NCI-H2107 (cell line): ENCODE results near the gene MARCHF11.

Experiments used
- DNase-seq: peaks from one replicate; lab custom pipeline; 2025; lab: John Stamatoyannopoulos, UW

Gene MARCHF11

DNA sequence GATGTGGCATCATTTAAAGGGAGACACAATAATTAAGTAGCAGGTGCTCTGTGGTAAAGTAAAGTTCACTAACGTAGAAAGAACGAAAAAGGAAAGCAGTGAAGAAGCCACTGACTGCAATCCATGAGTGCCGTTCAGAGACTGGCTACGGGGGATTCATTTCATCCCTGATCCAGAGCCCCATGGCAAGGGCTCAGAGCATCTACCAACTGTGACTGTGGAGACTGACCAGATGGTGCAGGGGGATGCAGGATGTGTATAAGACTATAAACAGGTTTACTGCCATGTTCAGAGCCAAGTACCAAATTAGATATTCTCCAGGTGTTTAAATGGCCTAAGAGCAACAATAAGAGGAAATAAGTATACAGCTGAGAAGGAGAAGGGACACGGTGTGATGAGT lies 47.7 kb downstream of the MARCHF11 start:
- no peak for DNase-seq

DNA sequence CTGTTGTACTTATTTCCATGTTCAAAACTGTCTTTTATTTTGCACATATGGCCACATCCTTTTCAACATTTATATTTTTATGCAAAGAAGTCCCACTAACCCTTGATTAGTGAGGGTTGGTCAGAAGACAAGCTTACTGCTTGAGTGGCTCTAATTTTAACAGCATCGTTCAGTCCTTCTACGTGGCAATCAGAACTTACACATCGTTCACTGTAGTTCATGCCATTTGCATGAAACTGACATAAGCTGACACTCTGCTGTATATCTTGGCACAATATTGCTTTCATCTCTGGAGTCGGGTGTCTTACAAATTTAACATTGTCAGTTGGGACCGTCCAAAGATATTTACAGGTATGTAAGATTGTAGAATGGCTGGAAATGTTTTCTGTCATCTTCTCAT lies 50.6 kb downstream of the MARCHF11 start:
- DNase-seq = no peak

DNA sequence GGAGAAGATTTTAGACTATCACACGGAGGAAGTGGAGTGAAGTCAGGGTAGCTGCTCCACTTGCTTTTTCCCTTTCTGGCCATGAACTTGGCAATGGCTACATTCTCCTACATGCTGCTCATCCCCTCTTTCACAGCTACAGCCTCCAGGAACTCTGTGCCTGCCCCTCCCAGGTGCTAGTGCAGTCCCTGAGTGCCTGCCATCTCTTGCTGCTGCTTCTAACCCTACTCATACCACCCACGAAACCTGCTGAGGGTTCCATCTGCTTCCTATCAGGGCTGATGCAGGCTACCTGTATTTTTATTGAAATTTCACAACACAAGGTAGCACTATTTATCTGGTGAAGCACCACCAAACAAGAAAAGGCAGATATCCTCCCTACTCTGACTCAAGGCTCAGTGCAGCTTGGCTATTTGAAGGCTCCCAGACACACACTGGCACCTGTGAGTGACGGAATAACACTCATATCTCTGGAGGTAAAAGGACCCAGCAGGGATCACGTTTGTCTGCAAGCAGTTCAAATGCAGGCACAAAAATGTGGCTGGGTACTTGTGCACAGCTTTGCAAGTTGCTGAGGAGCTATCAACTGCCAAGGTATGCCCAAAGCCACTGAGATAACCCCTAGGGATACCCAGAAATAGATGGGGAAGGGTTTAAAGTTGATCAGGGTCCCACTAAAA lies 51.6 kb downstream of the MARCHF11 start:
- DNase-seq = no peak

DNA sequence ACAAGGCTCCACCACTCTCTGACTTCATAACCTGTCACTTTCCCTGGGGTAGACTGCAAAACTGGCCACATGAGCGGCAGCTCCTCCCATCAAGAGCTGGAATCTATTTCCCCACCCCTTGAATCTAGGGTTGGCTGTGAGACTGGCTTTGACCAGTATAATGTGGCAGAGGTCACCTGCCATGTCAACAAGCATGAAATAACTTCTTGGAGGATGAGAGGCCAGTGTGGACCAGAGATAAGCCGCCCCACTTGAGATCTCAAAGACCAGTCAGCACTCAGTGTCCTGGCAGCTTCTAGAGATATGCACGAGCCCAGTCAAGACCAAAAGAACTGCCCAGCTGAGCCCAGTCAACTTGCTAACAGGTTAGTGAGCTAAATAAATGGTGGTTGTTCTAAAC lies 59.0 kb downstream of the MARCHF11 start:
- no peak for DNase-seq

- no peak for DNase-seq
Measured at GRCh38 chr5:16119790-16120189, 59.8 kb downstream of the MARCHF11 start.

GRCh38 chr5:16115140-16115539 lies 64.5 kb downstream of the MARCHF11 start:
- no peak for DNase-seq

DNA sequence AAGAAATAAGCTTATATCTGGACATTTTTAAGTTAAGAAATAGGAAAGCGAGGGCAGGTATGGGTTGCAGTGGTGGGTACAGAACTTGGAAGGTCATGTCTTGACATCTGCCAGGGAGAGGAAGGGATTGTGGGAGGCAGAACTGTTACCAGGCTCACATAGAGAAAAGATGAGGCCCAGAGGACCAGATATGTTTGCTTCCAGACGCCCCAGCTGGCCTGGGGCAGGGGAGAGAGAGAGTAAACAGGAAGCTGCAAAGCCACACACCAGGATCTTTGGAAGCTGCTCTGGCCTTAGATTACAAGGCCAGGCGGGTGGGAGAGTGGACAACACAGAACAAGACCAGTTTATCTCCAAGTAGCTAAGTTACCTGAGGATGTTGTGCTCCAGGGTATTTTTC lies 71.2 kb downstream of the MARCHF11 start:
- DNase-seq = no peak

GRCh38 chr5:16104961-16105360 lies 74.6 kb downstream of the MARCHF11 start:
- no peak for DNase-seq

DNA sequence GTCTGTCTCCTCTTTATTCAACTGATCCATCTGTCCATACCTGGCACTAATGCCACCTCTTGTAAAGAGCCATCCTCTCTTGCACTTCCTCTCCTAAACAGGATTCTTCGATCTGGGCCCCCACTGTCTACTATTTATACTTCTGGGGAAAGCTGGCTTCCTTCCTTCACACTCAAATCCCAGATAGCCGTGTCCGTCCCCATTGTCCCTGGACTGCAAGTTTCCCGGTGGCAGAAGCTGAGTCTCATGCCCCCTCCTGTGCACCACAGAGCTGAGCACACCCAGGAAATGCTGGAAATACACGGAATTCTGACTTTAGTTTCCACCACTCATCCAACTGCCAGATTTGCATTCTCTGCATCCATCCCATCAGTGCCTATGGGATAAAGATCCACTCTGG lies 84.0 kb downstream of the MARCHF11 start:
- no peak for DNase-seq

DNA sequence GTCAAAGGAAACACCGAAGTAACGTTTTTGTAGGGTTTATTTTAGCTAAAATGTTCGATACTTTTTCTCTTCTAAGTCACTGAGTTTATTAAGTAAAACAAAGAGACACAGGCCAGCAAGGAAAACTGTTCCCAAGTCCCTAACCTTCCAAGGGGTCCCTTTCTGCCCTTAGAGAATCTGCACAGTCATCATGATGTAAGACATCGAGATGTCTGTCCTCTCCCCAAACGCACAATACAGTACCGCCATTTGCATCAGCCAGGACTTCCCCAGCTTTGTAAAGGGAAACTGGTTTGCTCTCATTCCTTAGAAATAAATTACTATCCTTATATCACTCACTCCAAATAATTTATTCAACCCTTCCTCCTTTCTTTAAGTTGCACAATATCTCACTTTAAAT lies 89.3 kb downstream of the MARCHF11 start:
- DNase-seq = no peak

- DNase-seq = no peak
Measured at GRCh38 chr5:16082982-16083381, 96.6 kb downstream of the MARCHF11 start.

- DNase-seq = no peak
Measured at GRCh38 chr5:16082053-16082452, 97.5 kb downstream of the MARCHF11 start.

DNA sequence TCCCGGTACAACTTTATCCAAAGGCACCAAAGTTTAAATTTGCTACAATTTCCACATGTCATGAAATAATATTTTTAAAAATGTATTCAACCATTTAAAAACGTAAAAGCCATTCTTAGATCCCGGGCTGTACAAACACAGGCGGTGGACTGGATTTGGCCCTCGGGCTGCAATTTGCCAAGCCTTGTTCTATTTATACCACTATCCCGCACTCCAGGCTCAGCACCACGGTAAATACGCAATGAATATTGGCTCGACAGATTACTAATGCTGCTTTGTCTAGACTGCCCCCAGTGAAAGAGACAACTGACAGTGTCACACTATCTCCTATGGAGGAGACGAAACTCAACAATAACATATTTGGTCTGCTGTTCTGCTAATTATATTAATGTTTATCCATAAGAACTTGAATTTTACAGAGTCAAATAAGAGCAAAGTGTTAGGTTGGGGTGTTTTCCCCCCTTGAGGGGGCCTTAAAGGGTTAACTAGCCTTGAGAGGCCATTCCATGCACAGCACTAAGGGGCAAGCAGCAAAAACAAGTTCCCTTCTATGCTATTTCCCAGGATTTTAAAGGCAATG lies 98.1 kb downstream of the MARCHF11 start:
- DNase-seq = no peak

- DNase-seq = no peak
Measured at GRCh38 chr5:16076657-16077056, 102.9 kb downstream of the MARCHF11 start.

GRCh38 chr5:16074358-16074757 lies 105.2 kb downstream of the MARCHF11 start:
- no peak for DNase-seq

- DNase-seq = no peak
Measured at GRCh38 chr5:16072616-16073015, 107.0 kb downstream of the MARCHF11 start.

DNA sequence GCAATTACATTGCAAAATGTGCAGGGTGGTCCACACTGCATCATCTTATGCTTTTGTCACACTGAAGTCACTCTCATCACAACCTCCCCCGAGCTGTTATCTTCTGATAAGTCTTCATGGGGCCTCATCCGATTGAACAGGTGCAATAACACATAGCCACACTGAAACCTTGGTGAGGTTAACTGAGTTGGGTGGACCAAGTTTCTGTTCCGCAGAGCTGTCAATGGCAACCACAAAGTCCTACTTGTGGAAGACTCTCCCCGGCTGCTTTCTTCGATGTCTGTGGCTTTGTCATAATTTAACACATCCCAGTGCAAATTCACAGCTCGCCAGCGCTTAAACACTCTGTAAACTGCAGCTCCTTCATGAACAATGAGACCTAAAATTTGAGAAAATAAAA lies 112.2 kb downstream of the MARCHF11 start:
- no peak for DNase-seq

DNA sequence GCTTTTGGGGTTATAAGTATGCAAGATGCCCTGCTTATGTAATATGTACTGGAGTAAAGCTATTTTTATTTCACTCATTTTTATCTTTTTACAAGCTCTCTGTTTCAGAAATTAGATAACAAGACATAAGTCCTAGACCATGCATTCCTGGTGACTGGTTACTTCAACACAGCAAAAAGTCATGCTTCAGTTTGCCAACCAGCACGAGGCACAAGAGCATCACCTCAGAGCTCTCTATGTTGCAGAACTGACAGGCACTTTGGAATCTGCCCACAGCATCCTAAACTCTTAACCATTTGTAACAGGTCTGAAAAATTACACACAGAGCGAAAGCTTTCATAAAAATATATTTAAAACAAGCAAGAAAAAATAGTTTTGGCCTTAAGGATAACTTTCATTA lies 112.8 kb downstream of the MARCHF11 start:
- no peak for DNase-seq

DNA sequence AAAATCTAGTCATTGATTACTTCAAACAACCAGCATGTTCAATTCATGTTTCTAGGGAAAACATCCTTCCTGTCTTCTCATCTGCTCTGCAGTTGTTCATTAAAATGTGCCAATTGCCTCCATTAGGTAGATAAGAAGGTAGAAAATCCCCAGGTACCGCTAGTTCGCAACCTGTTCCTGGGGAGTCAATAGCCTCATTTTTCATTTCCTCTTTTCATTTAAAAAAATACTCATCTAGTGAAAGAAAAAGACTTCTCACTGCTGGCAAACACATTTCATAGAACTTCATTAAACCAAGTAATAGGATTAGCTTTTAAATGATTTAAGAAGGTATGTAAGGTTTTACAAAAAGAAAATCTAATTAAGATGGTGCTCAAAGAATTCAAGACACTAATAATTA lies 113.3 kb downstream of the MARCHF11 start:
- no peak for DNase-seq

GRCh38 chr5:16065831-16066230 lies 113.8 kb downstream of the MARCHF11 start:
- no peak for DNase-seq

GRCh38 chr5:16064135-16064893 lies 115.3 kb downstream of the MARCHF11 start:
- no peak for DNase-seq

DNA sequence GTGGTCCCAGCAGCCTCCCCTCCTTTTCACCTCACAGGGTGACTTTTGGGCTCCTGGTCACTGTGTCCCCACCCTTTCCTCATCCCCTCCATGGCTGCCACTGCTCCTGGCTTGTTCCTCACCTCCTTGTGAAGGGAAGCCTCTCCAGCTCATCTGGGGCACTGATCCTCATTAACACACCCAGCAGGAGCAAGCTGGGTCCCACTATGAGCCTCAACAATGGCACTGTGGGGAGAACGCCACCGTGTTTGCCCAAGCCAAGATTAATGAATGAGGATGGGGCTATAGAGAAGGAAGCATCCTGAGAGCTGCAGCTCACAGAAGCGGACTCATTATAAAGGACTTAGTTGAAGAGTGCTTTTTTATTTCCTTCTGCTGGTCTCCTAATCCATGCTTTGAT lies 118.4 kb downstream of the MARCHF11 start:
- no peak for DNase-seq

DNA sequence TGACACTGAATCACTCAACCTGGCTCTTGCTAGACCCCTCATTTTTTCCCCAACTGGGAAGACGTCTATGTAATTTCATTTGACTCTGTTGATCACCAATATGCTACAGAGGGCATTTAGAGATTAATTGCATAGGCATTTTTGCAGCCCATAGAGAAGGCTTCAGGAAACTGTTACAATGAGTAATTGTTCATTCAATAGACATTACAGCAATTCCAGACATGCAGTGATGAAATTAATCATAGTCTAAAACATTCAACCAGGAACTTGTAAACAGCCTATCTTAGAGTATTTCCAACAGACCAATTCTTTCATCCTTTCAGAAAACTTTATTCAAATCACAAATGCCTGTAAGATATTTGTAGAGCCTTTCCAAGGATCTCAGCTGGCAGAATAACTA lies 122.3 kb downstream of the MARCHF11 start:
- DNase-seq = no peak
